NCI-H2196 (cell line): ENCODE measurements around the gene PLEKHG7.
A peak's percentile ranks its signal among the peaks of the same experiment; 100 is the strongest.
"Not testable (repeated sequence)": the region's sequence is repeated elsewhere in the genome, so short reads cannot be mapped to it uniquely, and the experiment has no call there.

ENCODE experiments used
- DNase-seq: peaks from one replicate; lab custom pipeline; 2025; ENCODE audit not compliant: unreplicated experiment; lab: John Stamatoyannopoulos, UW

The PLEKHG7 gene

DNA sequence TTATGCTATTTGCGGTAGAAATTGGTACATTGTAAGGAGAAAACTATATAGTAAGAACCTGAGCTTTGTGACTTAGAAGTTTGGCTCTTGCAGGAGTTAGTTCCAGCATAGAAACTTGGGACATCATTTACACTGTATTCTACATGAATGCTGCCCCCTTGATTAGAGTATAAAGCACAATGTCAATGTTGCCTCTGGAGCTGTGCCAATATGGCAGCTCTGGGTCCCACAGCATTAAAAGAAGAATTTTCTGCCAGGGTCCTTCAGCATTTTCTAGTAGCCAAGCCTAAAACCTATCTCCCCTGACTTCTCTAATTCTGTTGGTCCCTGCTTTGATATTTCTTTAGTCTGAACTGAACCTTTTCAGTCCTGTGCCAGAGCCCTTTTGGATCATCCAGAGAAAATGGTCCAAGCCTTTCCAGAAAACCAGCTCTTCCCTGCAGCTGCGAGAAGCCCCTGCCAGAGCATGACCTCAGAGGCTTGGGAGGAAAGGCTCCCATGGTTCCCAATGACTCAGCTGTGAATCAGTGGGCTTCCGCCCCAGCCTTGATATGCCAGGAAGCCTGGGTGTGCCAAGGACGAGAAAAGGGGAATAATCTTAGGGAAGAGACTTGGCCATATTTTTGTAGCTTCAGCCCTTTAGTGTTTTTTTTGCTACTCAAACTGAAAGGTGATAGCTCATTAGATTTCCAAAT lies 43.2 kb downstream of the PLEKHG7 start:
- DNase-seq: no peak

GRCh38 chr12:92747151-92747550 lies 44.4 kb downstream of the PLEKHG7 start:
- DNase-seq: no peak

DNA sequence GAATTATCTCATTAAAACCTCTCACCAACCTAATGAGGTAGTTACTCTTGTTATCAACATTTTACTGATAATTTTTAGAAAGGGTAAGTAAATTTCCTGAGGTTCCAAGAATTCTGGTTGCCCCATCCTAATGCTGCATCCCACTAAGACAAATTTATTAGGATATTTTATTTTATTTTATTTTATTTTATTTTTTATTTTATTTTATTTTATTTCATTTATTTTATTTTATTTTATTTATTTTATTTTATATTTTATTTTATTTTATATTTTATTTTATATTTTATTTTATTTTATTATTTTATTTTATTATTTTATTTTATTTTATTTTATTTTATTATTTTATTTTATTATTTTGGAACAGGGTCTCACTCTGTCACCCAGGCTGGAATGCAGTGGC lies 46.9 kb downstream of the PLEKHG7 start:
- DNase-seq: not testable (repeated sequence)

DNA sequence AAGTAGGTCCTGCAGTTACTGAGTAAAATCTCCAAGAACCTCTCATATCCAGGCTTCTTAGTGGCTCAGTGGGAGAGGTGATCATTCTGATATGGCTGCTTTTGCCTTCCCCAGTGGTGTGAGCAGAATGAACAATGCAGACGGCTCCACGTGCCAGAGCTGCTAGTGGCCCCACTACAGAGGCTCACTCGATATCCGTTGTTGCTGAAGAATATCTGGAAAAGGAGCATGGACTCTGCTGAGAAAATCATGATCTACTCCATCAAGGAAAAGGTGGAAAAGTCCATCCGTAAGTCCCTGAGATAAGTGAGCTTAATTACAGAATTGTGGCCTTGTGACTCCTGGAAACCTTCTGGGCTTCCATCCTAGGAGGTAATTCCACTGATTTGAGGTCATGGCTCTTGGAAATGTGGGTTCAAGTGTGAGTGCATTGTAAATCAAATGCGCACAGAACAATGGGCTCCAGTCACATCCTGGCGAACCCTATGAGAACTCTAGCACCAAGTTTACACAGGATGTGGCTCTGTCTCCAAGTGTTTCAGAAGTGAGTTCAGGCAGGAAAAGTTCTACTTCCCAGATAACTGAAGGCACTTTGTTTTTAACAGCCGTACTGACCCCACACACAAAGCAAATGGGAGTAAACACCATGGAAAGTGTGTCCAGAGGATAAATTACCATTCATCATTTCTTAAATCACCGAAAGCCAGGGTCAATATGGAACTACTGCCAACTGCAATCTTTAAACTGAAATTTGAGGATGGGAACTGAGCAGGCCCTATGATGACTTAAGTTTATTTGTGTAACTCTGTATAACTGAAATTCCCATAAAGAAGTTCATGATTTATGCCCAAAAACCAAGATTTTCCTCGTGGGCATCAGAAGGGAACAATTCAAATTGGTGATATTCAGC lies 51.4 kb downstream of the PLEKHG7 start:
- no peak for DNase-seq

- no peak for DNase-seq
These were observed 54.3 kb downstream of the PLEKHG7 start for GRCh38 chr12:92756898-92757596.

- no peak for DNase-seq
These were observed 54.9 kb downstream of the PLEKHG7 start for GRCh38 chr12:92757597-92758121.

- no peak for DNase-seq
These were observed 57.0 kb downstream of the PLEKHG7 start for GRCh38 chr12:92759634-92760268.

DNA sequence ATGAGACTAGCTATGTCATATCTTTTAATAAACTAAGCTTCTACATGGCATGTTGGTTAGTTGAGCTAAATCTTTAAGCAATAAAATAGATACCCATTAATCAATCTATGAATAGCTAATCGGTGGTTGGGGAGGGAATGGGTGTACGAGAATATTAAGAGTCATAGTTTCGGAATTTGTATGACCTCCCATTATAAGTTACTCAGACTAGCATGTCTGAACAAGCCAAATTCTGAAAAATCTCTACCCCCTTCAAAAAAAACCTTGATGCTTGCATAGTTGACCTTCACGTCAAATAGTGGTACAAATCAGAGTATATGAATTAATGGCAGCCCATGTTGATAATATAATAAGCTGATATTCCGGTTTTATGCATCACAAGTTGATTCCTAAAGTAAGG lies 60.0 kb downstream of the PLEKHG7 start:
- no peak for DNase-seq

DNA sequence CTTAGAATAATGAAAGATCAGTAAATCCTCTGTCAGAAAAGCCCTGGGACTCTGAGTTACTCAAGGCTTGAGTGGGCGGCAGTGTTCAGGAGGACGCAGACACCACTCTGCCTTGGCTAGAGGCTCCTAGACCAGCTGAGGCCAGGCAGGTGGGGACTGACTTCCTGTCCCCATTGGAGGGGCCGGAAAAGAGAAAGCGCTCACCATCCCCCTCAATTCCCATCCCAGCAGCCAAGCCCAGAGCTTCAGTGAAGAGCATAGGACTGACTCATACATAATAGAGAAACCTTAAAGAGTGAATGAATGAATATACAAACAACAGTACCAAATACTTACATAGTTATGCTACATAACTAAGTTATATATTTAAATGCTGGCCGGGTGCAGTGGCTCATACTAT lies 62.0 kb downstream of the PLEKHG7 start:
- no peak for DNase-seq

- DNase-seq: no peak
These were observed 63.1 kb downstream of the PLEKHG7 start for GRCh38 chr12:92765871-92766270.

DNA sequence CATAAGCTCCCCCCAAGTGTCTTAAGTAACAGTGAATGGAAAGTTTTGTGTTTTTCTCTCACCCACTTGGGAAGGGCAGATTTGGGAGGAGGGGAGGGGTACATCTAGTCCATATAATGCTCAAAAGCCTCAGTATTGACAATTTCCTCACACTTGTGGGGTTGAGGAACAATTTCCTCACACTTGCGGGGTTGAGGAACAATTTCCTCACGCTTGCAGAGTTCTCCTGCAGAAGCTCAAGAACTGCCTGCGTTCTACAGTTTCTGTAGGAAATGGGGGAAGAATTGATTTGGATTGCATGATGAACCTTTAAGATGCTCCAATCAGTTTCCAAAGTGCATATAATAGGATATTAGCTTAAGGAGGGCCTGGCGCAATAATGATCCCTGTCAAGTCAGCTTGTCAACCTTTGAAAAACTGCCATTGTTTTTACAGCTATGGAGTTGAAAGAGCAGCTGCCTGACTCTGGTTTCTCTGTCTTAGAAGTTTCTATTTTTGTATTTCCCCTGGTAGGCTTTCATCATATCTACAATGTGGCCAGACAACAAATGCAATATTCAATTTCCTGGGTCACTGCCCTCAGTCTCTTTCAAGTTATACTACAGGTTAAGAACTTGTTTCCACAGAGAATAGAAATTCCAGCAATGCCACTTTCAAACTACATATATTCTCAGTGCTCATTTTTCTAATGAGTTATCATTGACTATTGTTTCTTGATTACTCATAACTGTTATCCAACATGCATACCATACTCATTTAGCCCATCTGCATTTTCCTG lies 66.5 kb downstream of the PLEKHG7 start:
- DNase-seq: no peak

GRCh38 chr12:92771001-92771400 lies 68.2 kb downstream of the PLEKHG7 start:
- DNase-seq: no peak

DNA sequence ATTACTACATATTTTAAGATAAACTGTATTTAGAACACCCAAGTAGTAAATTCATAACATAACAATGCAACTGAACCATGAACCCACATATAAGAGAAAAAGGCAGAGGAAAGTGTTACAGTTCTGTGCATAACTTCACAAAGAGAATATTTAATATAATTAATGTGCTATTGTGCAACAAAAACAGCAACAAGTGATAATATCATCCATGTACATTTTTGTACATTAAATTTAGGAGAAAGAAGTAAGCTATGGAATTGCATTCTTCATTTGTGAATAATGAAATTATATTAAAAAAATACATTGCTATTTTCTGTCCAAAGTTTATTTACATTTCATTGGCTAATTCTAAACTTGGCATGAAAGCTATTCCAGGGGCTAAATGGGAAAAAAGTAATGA lies 72.6 kb downstream of the PLEKHG7 start:
- no peak for DNase-seq

DNA sequence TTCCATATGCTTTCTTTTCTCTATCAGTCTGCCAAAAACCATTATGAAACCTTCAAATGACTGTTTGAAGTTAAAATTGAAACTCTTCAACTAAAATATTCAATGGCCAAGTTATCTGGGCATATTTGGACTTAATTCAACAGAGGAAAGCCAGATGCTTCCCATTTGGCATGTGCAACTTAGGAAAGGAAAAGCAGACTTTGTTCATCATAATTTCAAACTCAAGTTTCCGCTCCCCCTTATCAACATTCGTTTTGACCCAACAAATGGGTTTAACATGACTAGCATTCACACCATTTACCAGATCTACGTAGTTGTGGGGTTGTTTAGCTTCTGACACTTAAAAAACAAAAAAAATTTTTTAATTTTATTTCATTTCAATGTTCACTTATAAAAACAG lies 75.7 kb downstream of the PLEKHG7 start:
- no peak for DNase-seq

GRCh38 chr12:92779902-92780301 lies 77.1 kb downstream of the PLEKHG7 start:
- DNase-seq: no peak

- DNase-seq: no peak
These were observed 81.6 kb downstream of the PLEKHG7 start for GRCh38 chr12:92784356-92784755.

DNA sequence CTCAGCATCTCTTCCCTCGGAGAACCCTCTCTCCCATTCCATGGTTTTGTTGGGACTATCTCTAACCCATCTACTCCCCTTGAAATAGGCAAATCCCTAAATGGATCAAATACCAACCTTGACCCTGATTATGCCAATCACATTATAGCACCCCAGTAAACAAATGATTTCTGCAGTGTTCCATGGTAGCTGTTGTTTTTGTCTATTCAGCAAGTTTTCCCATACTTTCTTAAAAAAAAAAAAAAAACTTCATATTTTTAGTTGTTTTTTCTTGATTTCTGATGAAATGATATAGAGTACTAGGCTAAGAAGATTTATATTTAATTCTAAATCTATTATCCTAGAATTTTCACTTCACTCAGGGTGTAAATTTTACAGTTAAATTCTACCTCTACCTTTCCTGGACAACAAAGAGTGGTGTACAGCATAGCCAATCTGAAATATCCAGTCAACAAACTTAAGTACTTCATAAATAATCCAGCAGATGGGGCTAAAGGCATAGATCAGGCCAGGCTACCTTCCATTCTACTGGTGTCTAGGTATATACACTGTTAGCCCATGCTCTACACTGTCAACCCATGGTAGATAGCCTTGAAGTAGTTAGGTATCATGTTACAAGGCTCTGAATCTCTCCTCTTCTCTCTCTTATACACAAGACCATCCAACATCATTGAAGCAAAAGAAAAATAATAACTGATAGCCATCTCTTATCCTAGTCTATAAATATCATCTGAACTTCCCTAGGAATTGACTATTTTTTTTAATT lies 82.2 kb downstream of the PLEKHG7 start:
- peak; percentile 76 for DNase-seq

- no peak for DNase-seq
These were observed 82.8 kb downstream of the PLEKHG7 start for GRCh38 chr12:92785563-92785950.

- DNase-seq: no peak
These were observed 83.3 kb downstream of the PLEKHG7 start for GRCh38 chr12:92786045-92786444.

DNA sequence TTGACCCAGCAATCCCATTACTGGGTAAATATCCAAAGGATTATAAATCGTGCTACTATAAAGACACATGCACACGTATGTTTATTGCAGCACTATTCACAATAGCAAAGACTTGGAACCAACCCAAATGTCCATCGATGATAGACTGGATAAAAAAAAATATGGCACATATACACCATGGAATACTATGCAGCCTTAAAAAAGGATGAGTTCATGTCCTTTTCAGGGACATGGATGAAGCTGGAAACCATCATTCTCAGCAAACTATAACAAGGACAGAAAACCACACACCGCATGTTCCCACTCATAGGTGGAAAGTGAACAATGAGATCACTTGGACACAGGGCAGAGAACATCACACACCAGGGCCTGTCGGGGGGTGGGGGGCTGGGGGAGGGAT lies 91.6 kb downstream of the PLEKHG7 start:
- not testable (repeated sequence) for DNase-seq
